ENCODE measurements around the gene MED9.

MED9 gene

GRCh38 chr17:17537311-17538099 lies 60.7 kb downstream of the MED9 start:
- DNase-seq (ENCODE audit: low read depth) = peak; percentile 25

GRCh38 chr17:17538417-17539391 lies 61.9 kb downstream of the MED9 start:
- DNase-seq (ENCODE audit: low read depth) = no peak

- no peak for DNase-seq (ENCODE audit: low read depth)
These were observed 62.8 kb downstream of the MED9 start for GRCh38 chr17:17539591-17539990.

GRCh38 chr17:17540278-17540906 lies 63.6 kb downstream of the MED9 start:
- DNase-seq (ENCODE audit: low read depth) = no peak

GRCh38 chr17:17540935-17541639 lies 64.3 kb downstream of the MED9 start:
- no peak for DNase-seq (ENCODE audit: low read depth)

- DNase-seq (ENCODE audit: low read depth) = no peak
These were observed 64.8 kb downstream of the MED9 start for GRCh38 chr17:17541640-17542001.
